Bone marrow (tissue), 2 donors: ENCODE measurements around the gene FGFR3.

Experiments used
- DNase-seq, 2 donors: peaks; one replicate each; lab custom pipeline; 2025; lab: John Stamatoyannopoulos, UW

FGFR3 gene

DNA sequence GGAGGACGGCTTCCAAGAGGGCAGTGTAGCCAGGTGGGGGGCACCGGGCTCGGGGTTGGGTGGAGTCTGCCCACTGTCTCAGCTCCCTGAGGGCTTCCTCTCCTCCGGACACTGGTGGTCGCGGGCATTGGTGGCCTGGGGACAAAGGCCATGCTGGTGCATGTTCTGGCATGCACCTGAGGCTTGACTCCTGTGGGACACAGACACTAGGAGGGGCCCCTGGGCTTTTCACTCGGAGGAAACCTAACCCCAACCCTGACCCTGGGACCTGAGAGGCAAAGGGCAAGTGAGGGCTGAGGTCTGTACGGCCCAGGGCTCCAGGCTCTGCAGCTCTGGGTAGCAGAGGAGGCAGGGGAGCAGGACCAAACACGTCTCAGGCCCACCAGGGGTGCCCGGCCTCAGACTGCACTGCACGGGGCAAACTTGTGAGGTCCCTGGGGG lies 22.3 kb upstream of the FGFR3 start:
- DNase-seq, result no peak

DNA sequence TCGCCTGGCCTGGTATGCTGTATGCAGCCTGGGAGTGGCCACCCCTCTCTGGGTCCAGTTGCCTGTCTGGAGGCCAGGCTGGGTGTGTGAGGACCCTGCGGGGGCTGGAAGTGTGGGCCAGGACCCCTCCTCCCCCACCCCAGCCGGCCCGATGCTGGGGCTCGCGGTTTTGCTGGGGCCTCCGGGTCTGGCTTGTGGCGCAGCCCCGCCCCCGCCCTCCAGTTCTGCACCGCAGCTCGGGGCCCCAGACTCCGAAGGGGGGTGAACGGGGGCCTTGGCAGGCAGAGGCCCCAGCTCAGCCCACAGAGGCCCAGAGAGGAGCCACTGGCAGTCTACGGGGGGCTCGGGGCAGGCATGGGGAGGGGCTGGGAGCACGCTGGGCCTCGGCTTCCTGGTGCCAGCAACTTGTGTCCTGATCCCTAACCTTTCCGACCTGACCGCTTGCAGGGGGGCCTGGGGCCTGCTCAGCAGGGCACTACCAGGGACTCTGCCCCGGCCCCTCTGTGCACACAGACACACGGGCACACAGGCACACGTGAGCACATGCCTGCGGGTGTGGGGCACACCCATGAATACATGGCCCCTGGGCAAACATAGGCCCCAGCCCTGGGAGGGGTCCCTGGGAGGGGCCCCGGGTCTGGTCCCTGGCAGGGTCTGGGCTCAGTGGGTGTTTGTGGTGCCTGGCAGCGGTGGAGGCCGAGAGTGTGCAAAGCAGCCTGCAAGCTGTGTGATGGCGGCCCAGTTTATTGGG lies 21.4 kb upstream of the FGFR3 start:
- DNase-seq, result no peak

DNA sequence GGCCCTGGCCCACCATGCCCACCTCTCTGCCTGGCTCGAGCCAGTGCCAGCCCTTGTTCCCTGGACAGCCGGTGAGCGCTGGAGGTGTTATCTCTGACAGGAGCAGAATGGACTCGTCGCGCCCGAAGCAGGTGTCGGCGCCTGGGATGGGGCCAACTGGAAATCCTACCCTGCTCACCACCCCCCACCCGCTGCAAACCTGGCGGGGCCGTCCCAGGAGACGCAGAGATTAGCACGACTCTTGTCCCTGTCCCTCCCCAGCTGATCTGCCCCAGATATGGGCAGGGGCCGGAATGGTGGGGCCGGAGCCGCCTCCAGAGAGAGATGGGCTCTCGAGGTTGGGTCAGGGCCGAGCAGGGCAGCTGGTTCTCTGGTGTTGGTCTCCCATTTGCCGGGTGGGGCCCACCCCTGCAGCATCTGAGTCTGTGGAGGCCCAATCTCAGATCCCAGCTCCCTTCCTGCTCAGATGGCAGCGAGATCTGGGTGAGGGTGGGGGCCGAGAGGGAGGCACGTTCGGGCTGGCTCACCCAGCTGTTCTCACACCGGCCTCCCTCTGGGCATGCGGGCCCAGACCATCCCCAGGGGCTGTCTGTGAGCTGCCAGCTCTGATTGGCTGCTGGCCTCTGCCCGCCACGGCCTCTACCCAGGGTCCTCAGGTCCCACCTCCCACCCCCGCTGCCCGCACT lies 20.1 kb upstream of the FGFR3 start:
- no peak for DNase-seq

DNA sequence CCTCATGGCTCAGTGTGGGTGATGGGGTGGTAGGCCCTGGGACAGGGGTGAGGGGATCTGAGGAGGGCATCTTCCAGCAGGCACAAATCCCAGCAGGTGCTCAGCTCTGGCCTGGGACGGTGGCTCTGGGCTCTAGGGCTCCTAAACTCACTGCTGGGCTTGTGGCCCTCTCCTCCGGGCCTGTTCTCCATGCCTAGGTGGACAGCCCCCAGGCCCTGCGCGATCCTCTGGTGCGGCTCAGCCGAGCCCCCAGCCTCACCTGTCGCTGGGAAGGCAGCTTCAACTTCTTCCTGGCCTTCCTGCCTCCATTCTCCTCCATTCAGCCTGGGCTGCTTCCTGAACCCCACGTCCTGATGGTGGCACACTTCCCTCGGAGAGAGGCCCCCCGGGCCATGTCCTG lies 19.3 kb upstream of the FGFR3 start:
- no peak for DNase-seq

DNA sequence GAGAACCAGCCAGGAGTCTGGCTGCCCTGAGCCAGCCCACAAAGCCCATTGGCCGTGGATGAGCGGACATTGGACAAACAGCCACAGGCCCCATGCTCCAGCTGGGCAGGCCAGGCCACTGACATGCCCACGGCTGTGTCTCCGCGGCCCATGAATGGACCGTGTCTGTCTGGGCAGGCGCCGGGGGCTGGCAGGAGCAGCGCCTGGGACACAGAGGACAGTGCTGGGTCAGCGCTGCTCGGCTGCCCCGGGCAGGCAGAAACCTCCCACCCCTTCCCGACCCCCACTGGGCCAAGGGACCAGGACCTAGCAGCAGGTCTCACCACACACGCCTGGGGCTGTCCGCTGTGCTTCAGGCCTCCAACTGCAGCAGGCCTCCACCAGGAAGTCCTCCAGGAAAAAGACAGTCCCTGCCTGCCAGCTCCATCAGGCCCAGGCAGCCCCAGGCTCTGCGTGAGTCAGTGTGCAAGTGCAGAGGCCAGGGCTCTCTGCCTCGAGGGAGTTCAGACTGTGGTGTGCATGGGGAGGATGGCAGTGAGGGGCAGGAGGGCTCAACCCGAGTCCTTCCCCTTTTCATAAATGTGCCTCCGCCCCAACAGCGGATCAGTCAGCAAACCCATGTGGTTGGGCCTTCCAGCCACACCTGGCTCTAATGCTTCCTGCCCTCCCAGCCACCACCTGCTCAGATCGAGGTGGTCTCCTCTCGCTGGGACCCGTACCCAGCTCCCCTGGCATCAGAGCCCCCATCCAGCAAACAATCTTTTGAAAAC lies 17.2 kb upstream of the FGFR3 start:
- no peak for DNase-seq

DNA sequence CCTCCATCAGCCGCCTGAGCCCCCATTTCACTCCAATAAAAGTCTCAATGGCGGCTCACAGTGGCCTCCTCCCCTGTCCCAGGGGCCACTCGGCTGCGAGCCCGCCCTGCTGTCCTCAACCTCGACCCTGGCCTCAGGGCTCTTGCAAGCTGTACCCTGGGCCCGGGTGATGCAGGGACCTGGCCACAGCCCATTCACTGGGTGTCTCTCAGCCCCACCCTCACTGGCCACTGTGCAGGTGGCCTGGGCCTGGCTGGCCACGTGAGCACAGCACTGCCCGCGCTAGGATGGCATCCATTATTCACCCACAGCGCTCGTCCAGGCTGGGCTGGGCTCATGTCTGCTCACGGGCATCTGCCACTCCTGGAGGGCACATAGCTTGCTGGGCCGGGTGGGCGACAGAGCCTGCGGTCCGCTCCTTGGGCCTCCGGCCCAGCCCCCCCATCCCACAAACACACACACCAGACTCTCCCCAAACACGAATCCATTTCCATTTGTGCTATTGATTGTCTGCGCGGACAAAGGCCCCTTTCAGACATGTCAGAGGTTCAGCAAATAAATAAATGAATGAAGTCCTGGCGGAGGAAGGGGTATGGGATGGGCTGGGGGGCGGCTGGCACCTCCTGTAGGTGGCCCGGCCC lies 16.5 kb upstream of the FGFR3 start:
- DNase-seq, result no peak

DNA sequence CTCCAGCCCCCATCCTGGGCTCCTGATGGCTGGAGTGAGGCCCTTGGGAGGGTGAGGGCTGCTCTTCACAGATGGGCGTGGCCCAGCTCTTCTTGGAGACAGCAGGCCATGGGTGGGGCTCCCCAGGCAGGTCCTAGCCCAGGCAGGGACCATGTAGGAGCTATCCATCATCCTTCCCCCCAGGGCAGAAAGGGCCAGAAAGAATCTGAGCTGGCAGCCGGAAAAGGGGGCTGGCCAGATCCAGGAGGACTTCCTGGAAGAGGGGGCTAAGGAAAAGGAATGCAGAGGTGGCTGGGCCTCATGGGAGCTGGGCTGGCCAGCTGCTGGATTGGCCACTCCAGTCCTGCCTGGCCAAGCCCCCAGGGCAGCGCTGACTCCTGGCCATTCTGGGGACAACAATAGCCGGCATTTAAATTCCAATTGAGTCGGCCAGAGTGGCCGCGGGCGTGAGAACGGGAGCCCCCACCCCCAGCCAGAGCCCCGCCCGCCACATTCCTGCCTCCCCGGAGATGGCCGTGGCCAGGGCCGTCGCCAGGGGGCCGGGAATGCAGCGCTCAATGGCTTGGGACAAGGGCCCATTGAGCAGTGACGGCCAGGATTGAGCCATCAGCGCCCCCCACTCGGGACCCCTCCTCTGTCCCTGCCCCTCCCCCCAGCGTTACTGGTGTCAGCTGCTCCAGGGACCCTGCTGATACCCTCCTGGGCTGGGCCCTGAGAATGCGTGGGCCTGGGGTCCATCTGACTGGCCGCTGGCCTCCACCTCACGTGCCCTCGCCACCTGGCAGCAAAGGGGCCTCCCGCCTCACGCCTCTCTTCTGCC lies 15.1 kb upstream of the FGFR3 start:
- DNase-seq, result no peak

DNA sequence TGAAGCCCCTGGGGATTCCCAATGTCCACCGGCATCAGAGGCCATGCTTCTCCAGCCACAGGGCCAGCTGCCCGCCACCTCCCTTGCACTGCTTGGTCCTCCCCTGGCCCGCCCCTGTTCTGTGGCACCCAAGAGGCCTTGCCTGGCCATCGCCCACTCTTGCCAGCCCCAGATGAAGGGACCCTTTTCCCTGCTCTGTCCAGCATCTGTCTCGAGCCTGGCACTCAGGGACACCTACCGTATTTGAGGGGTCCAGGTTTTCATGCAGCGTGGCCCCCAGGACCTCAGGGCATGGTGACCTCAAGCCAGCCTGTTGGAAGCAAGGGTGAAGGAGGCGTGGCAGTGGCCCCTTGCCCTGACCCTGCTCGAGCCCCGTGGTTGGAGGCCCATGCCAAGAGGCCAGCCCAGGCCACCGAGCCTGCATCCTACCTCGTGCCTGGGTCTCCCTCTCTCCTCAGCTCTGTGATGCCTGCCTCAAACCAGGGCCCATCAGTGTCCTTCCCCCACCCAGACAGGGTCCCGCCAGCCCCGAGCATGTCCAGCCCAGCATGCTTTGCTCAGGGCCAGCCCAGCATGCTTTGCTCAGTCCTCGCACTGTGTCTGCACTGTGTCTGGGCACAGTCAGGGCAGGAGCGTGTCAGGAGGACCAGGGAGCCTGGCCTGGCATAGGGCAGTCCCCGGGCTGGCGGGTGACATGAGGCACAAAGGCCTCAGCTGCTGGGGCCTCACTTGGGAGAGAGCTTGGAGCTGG lies 14.3 kb upstream of the FGFR3 start:
- DNase-seq, result no peak

DNA sequence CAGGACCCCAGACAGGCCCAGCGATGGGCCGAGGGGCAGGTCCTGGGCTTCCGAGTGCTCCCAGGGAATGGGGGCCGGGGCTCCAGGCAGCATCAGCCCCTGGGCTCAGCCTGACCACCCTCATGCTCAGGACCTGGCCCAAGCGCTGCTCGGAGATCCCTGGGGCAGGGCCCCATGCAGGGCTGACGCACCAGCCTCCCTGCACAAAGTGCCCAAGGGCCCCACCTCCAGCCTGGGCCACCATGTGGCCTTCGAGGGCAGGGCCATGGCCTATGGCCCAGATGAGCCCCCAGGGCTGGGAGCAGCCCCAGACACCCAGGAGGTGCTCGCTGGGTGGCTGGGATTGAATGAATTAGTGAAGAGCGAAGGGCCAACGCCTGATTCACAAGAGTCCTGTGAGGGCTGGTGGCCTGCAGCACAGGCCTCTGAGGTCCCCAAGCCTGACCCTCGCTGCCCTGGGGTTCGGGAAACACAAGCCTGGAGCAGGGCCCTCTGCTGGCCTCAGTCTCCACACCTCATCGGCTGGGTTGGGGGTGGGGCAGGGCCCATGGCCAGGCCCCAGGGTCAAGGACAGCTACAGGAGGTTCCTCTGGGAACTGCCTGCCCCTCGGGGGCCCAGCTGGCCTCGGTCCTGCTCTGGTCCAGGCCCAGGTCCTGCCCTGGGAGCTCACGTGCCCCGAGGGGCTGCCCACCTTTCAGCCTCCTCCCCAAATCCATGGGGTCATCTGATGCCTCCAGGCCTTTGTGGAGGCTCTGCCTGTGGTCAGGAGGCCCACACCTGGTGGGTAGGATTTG lies 13.3 kb upstream of the FGFR3 start:
- DNase-seq, result no peak

DNA sequence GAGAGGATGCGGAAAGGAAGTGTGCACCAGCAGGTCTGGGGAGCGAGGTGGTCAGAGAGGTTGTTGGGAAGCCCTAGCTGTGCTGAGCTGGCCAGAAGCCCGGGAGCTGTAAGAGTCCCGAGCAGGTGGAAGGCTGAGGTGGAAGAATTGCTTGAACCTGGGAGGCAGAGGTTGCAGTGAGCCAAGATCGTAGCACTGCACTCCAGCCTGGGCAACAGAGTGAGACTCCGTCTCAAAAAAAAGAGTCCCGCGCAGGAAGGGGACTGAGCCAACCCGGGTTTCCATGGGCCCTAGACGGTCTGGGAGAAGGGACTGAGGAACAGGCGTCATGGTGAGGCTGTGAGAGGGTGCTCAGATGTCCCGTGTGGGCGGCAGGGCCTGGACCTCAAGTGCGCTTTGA lies 12.7 kb upstream of the FGFR3 start:
- DNase-seq, result no peak

DNA sequence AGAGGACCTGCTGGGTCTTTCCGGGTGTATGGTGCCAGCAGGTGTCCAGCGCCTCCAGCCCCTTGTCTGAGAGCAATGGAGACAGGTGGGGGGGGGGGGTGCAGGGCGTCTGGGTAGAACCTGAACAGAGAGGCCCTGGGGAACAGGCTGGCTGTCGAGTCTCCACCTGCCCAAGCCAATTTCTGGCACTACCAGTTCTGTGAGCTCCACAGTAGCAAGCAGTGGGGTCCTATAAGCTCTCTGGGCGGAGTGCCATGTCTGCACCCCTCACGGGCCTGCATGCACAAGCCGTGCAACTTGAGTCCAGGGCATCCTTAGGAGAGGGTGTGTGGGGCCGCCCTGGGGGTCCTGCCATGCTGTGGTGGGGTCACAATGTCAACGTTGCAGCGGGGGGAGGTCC lies 10.1 kb upstream of the FGFR3 start:
- DNase-seq, result no peak

DNA sequence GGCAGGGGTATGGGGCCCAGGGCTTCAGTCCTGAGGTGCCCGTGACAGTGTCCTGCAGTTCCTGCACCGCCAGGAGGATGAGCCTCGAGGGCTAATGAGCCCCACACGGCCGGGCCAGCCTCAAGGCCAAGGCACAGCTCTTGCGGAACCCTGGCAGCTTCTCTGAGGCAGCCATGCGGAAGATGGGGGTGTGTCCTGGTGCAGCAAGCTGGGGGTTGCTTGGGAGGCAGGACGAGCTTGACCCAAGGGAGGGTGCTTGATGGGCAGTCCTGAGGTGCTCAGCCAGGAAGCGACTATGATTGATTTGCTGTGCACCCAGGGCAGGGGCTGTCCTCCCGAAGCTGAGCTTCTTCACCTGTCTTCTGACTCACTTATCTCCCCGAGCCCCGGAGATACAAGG lies 9.1 kb upstream of the FGFR3 start:
- no peak for DNase-seq

DNA sequence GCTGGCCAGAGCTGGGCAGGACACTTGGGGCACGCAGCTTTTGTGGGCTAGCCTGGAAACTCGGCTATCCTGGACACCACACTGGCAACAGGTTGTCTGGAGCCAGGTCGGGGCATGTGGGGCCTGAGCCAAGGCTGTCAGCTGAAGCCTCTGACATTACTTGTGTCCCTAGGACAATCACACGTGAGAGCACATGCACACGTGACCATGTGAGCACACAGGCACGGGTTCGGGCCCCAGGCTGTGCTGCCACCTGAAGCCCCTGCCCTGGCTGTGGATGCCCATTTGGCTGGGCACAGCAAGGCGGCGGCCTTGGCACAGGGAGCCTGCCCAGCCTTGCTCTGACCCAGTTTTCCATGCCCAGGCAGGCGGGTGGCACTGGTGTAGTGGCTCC lies 8.7 kb upstream of the FGFR3 start:
- DNase-seq, result no peak

DNA sequence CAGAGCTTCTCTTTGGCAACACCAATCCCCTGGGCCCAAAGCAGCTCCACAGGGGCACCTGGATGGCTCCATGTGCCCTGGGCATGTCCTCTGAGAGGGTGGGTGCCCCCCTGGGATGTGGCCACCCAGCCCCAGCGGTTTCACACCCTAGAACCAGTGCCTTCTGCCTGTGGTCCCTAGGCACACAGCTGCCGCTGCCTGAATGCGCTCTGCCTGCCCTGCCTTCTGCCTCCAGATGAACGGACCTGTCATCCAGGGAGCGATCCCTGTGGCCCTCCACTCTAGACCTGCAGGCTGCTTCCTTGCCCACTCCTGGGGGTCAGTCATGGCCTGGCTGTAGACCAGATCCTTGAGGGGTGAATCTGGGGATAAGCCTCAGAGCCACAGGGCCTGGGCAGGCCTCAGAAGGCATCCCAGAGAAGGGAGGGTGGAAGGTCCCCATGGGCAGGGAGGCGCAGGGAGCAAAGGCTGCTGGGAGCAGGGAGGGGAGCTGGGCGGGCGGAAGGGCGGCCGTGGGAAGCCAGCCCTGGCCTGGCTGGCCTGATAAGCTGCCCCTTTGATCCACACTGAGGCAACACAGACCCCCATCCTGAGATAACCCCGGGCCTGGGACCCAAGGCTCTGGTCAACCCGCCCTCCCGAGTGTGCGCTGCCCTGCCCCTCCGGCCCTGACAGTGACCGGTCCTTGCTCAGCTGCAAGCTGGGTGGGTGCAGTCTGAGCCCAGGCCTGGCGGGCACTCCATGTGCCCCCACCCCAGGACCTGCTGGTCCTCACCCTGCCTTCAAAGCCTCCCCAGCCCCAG lies 8.1 kb upstream of the FGFR3 start:
- DNase-seq, result no peak

DNA sequence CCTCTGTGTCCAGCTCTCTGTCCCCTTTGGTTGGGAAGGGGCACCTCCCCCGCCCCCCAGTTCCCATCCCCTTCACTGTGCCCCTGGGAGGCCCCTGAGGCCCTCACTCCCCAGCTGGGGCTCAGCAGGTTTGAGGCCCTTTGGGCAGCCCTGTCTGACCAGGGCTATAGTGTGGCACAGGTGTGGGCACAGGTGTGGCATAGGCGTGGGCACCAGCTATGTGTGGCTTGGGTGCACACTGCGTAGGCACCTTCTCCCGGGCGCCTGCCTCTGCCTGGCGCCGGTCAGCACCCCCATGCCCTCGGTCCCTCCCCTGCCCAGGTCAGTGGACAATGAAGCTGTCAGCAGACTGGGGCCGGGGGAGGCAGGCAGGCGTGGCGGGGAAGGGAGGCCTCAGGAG lies 7.5 kb upstream of the FGFR3 start:
- DNase-seq, result no peak

DNA sequence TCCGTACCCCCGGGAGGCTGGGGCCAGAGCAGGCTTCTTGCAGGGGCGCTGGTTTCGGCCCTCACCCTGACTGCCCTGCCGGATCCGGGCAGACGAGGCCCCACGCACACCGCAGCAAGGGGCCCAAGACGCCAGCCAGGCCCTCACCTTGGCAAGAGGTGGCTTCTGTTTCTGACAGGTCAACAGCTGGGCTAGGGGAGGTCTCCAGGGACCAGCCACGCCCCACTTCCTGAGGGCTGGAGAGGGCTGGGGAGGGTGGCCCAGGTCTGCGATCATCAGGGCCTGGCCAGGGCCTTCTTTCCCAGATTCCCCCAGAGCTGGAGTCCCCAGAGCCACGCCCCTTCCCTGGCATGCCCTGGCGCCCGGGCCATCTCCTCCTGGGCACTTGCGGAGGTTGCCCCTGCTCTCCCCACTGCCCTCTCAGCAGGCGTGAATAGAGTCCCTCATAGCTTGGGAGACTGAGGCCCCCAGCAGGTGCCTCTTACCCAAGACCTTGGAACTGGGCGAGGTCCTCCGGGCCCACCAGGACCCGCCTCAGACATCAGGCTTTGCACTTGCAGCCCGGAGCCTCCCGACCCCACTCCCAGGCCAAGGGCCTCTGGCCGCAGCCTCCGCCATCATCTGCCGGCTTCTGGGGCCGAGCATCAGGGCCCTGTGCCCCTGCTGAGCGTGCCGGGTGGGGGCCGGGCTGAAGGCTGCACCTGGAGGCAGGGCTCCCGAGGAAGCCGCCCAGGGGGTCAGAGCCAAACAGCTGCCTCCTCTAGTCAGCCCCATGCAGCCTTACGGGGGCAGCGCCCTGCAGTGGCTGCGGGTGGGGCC lies 6.3 kb upstream of the FGFR3 start:
- DNase-seq, result no peak

DNA sequence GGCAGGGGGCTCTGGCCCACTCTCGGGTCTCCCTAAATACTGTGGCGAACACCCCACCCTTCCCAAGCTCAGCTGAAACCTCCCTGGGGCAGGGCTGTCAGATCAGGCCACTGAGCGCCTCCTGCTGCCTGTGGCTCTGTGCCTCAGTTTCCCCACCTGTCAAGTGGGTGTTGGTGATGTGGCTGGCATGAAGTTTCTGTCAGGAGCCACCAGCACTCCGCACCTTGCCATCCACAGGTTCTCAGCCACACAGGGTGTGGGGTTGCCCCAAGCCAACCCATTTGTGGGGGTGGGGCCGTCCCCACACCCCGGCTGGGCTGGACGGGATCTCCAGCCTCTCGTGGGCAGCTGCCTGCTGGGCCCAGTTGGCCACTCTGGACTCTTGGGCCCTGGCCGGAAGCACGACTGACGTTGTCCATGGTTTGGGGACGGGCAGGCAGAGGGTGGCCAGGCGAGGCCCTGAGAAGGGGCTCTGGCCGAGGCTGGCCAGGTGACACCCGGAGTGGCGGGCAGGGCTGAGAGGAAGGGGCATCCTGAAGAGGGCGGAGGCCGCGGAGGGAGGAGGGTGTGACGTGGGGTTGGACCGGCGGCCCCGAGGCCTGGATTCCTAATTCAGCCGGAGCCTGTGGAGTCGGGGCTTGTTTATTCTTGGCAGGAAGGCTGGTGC lies 5.5 kb upstream of the FGFR3 start:
- no peak for DNase-seq
